GM21423 (cell line): ENCODE data around the gene SIM2.

Experiments
- ATAC-seq: cut with Tn5 transposase; IDR thresholded peaks from one replicate; pipeline ENCODE4 v1.9.1; 2021; ENCODE audit warnings: mild to moderate bottlenecking, moderate library complexity; ENCODE audit not compliant: unreplicated experiment

The SIM2 gene

GRCh38 chr21:36699546-36700294 lies 805 bp downstream of the SIM2 start:
- ATAC-seq, result no peak

- no peak for ATAC-seq
Observed at GRCh38 chr21:36700295-36700970, 1.5 kb downstream of the SIM2 start.

GRCh38 chr21:36700971-36701755 lies 2.2 kb downstream of the SIM2 start:
- no peak for ATAC-seq

- ATAC-seq, result no peak
Observed at GRCh38 chr21:36701756-36702621, 3.1 kb downstream of the SIM2 start.

GRCh38 chr21:36702622-36702968 lies 3.7 kb downstream of the SIM2 start:
- ATAC-seq, result no peak

- ATAC-seq, result no peak
Observed at GRCh38 chr21:36703123-36703522, 4.2 kb downstream of the SIM2 start.

- ATAC-seq, result no peak
Observed at GRCh38 chr21:36703626-36704280, 4.8 kb downstream of the SIM2 start.

- no peak for ATAC-seq
Observed at GRCh38 chr21:36704281-36704957, 5.5 kb downstream of the SIM2 start.

GRCh38 chr21:36704958-36705678 lies 6.2 kb downstream of the SIM2 start:
- no peak for ATAC-seq

- no peak for ATAC-seq
Observed at GRCh38 chr21:36705679-36706481, 7.0 kb downstream of the SIM2 start.

GRCh38 chr21:36706482-36706852 lies 7.6 kb downstream of the SIM2 start:
- no peak for ATAC-seq

GRCh38 chr21:36706951-36707762 lies 8.2 kb downstream of the SIM2 start:
- no peak for ATAC-seq

GRCh38 chr21:36707763-36708285 lies 8.9 kb downstream of the SIM2 start:
- ATAC-seq, result no peak

- no peak for ATAC-seq
Observed at GRCh38 chr21:36708286-36709029, 9.5 kb downstream of the SIM2 start.

- ATAC-seq, result no peak
Observed at GRCh38 chr21:36709030-36709867, 10.3 kb downstream of the SIM2 start.
